Gastrocnemius medialis (tissue), 4 donors: ENCODE data around the gene PSTK.

ENCODE experiments used
- CTCF ChIP-seq, 5 experiments: fragments of 450-650 bp in 3 of 5; fragments of 200-600 bp in 2 of 5; sonication (generic) in 2 of 5; IDR thresholded peaks in 4 of 5; conservative IDR thresholded peaks in 1 of 5; 1 replicate in 4 of 5; 2 replicates in 1 of 5; pipeline ENCODE4 v1.5.1; 2016 to 2019; ENCODE audit warnings: antibody characterized with exemption in 5 of 5, mild to moderate bottlenecking in 3 of 5, moderate library complexity in 3 of 5
- POLR2A ChIP-seq, 2 donors: fragments of 450-650 bp; IDR thresholded peaks; one replicate each; pipeline ENCODE4 v1.6.1; 2017; ENCODE audit warnings: antibody characterized with exemption in 2 of 2, mild to moderate bottlenecking in 2 of 2, moderate library complexity in 2 of 2

DNA sequence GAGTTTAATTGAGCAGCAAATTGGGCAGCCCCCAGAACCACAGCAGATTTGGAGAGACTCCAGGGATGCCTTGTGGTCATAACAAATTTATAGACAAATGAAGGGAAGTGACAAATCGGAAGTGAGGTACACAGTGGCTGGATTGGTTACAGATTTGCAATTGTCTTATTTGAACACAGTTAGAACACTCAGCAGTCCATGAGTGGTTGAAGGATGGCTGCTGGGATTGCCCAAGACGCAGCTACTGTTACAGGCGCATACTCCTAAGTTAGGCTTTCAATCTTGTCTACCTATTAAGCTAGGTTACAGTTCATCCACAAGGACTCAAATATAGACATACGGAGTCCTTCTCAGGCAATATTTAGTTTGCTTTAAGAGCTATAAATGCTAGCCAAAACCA lies 36.0 kb downstream of the PSTK start:
- TF ChIP-seq CTCF (IDR thresholded peaks at IDR 0.05 in 4 of 5, conservative IDR thresholded peaks at IDR 0.05 in 1 of 5) (no peak), POLR2A (IDR thresholded peaks at IDR 0.05) (no peak)
